NCI-H2107 (cell line): ENCODE data around the gene AGAP1.
"Not testable (repeated sequence)": the region's sequence is repeated elsewhere in the genome, so short reads cannot be mapped to it uniquely, and the experiment has no call there.

Experiments used
- DNase-seq: peaks from one replicate; lab custom pipeline; 2025; lab: John Stamatoyannopoulos, UW

The AGAP1 gene

DNA sequence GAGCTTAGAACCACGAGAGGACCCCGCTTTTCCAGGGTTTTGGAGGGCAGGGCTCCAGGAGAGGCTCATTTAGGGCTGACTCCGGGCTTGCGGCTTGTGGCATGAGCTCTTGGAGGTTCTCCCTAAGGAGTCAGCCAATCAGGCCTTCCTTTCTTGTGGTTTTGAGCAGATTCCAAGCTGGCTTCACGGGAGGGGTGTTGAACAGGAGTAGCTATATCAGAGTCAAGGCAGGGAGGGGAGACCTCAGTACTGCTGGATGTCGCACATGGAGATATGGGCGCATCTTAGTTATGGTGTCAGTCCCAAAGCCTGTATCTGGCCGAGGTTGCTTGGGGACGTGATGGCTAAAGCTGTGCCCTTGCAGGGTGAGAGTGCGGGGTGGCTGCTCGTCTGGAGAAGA, 98.6 kb downstream of the AGAP1 start:
- no peak for DNase-seq

DNA sequence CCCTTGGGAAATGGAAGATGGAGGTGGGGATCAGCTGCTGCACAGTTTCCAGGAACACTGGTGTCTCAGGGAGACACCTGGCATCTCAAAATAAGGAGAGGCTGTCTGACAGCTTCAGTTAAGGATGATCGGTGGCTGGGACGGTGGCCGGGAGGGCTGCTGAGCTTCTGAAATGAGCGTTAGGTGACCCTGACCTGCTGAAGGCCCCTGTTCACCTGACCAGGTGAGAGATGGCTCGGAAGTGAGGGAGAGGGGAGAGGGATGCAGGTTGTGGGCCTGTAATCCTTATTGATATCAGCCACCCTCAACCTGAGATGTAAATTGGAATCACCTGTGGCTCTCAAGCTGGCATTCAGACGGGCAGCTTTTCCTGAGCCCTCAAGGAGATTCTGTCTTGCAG, 99.0 kb downstream of the AGAP1 start:
- no peak for DNase-seq

- DNase-seq: no peak
These were observed 100.2 kb downstream of the AGAP1 start for GRCh38 chr2:235594041-235594440.

GRCh38 chr2:235594964-235595363, 101.1 kb downstream of the AGAP1 start:
- DNase-seq: no peak

- DNase-seq: peak; percentile 33
These were observed 101.7 kb downstream of the AGAP1 start for GRCh38 chr2:235595422-235596010.

DNA sequence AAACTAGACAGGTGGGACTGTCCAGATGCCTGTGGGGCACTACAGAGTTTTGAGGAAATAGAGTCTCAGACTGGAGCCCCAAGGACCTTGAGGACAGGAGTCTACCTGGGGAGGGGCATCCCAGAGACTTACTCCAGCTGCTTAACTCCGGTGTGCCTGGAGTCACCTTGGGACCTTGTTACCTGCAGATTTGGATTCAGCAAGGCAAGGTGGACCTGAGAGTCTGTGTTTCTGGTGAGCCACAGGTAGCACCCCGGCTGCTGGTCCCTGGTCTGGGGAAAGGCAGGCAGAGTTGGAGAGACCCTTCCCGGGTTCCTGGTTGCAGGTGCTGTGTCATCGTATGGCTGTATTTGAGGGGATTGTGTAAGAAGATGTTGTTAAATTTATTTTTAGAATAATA, 102.4 kb downstream of the AGAP1 start:
- no peak for DNase-seq

DNA sequence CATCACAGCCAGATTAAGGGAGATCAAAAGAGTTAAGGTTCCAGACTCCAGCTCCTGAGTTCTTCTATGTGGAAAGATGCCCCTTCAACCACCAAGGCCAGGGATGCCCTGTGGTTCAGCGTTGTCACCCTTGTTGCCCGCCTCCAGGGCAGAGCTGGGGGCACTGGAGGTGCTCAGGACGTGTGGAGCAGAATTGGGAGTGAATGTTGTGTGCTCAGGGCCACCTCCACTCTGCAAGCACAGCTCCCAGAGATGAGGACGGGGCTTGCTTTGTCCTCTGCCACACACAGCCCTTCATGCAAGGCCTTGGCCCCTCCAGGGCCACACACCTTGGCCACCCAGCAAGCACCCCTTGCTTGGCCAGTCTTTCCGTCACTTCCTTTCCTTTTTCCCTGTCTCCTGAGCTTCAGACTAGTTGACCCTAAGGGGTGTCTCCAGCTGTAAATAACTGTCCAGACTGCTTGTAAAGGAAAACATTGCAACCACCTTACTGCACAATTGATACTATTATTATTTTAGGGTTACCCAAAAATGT, 103.3 kb downstream of the AGAP1 start:
- no peak for DNase-seq

- DNase-seq: no peak
These were observed 104.2 kb downstream of the AGAP1 start for GRCh38 chr2:235598026-235598425.

- no peak for DNase-seq
These were observed 105.0 kb downstream of the AGAP1 start for GRCh38 chr2:235598532-235599531.

GRCh38 chr2:235599596-235600338, 105.9 kb downstream of the AGAP1 start:
- DNase-seq: no peak

GRCh38 chr2:235600406-235600805, 106.6 kb downstream of the AGAP1 start:
- DNase-seq: no peak

DNA sequence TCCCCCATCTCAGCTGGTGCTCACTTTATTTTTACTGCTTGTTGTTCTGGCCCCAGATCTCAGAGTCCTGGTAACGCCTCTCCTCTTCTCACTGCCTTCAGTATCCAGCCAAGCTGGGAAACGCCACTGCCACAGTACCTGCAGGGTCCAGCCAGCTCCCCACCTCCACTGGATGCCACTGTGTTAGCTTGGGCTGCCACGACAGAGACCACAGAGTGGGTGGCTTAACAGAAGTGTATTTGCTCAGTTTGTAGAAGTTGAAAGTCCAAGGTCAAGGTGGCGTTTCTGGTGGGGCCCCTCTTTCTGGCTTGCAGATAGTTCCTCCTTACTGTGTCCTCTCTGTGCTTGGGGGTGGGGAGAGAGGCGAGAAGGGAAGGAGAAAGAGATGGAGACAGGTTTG, 107.1 kb downstream of the AGAP1 start:
- DNase-seq: no peak

DNA sequence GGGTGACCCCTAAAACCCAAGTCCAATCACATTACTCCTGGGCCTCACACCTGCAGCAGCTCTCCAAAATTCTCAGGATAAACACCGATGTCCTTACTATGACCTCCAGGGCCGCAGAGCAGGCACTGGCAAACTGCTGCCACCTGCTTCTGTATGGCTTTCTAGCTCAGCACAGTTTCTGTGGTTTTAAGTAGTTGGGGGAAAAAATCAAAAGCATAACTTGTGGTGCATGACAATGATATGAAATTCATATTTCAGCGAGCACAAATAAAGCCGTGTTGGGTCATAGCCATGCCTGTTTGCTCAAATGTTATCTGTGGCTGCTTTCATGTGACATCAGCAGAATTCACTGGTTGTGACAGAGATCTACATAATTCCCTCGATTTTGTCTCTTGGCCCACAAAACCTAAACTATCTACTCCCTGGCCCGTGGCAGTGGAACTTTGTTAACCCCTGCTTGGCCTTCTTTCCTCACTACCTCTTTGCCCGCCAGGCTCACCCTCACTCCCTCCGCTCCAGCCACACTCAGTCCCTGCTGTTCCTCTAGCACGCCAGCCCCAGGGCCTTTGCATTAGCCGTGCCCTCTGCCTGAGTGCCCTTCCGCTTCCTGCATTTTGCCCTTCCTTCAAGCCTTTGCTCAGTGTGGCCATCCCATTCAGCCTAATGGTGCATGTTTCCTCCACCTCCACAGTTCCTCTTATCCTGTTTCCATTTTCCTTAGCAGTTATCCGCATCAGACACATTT, 108.3 kb downstream of the AGAP1 start:
- no peak for DNase-seq

- not testable (repeated sequence) for DNase-seq
These were observed 109.1 kb downstream of the AGAP1 start for GRCh38 chr2:235602971-235603370.

DNA sequence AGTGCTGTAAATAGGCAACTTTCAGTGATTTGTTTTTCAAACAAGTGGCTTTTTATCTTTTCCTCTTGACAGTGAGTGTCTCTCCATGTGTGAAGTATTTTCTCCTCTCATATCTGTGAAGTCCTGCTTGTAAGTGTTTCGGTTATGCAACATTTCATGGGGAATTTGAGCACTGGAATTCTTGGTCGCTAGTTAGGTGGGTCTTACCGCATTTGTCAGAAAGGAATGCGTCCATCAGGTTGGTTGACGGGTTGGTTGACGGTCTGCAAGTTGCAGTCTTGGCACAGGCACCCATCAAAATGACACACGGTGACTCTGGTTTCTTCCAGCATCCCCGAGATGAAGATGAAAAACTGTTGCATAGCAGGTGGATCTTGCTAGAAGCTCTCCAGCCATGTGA, 109.8 kb downstream of the AGAP1 start:
- DNase-seq: no peak

- DNase-seq: peak; percentile 35
These were observed 111.6 kb downstream of the AGAP1 start for GRCh38 chr2:235605312-235606003.

GRCh38 chr2:235606004-235606715, 112.3 kb downstream of the AGAP1 start:
- no peak for DNase-seq

GRCh38 chr2:235607546-235608199, 113.8 kb downstream of the AGAP1 start:
- no peak for DNase-seq

GRCh38 chr2:235608200-235608887, 114.5 kb downstream of the AGAP1 start:
- DNase-seq: no peak
